MM.1S (cell line): ENCODE data around the gene PLD3.

Experiments used
- DNase-seq: peaks from one replicate; pipeline ENCODE4 v3.0.0-alpha.2; 2015
- H2AFZ ChIP-seq: fragments of 300-600 bp; sonication (generic); 2 replicates; pipeline ENCODE4 v1.6.0; 2016; ENCODE audit warnings: antibody characterized with exemption, low read length
- H3F3A ChIP-seq: fragments of 300-600 bp; sonication (generic); 2 replicates; pipeline ENCODE4 v1.6.1; 2016; ENCODE audit warnings: mild to moderate bottlenecking, antibody characterized with exemption, low read length, moderate library complexity, mixed read lengths; ENCODE audit not compliant: insufficient read depth
- H3K27ac ChIP-seq: fragments of 300-600 bp; sonication (generic); 2 replicates; pipeline ENCODE4 v1.5.1; 2016; ENCODE audit warnings: mild to moderate bottlenecking, low read length
- H3K27me3 ChIP-seq: fragments of 300-600 bp; sonication (generic); replicated peaks from 2 replicates; pipeline ENCODE4 v1.6.0; 2016; ENCODE audit warnings: low read length; ENCODE audit not compliant: insufficient read depth
- H3K36me3 ChIP-seq: fragments of 300-600 bp; sonication (generic); replicated peaks from 2 replicates; pipeline ENCODE4 v1.6.1; 2016; ENCODE audit warnings: mild to moderate bottlenecking, low read length, mixed read lengths; ENCODE audit not compliant: insufficient read depth
- H3K4me1 ChIP-seq: fragments of 300-600 bp; sonication (generic); 2 replicates; pipeline ENCODE4 v1.6.1; 2016; ENCODE audit warnings: low read length, mixed read lengths
- H3K4me2 ChIP-seq: fragments of 300-600 bp; sonication (generic); 2 replicates; pipeline ENCODE4 v1.6.0; 2016; ENCODE audit warnings: low read depth, low read length
- H3K4me3 ChIP-seq: fragments of 300-600 bp; sonication (generic); 2 replicates; pipeline ENCODE4 v1.5.1; 2016; ENCODE audit warnings: low read length, mixed read lengths
- H3K79me2 ChIP-seq: fragments of 300-600 bp; sonication (generic); 2 replicates; pipeline ENCODE4 v1.6.1; 2016; ENCODE audit warnings: mixed run types, low read length, mixed read lengths
- H3K9ac ChIP-seq: fragments of 300-600 bp; sonication (generic); 2 replicates; pipeline ENCODE4 v1.6.1; 2016; ENCODE audit warnings: low read length, mixed read lengths
- H3K9me2 ChIP-seq: fragments of 300-600 bp; sonication (generic); replicated peaks from 2 replicates; pipeline ENCODE4 v1.6.1; 2016; ENCODE audit warnings: mild to moderate bottlenecking, low read length, mixed read lengths; ENCODE audit not compliant: insufficient read depth
- H3K9me3 ChIP-seq: fragments of 300-600 bp; sonication (generic); replicated peaks from 2 replicates; pipeline ENCODE4 v1.6.1; 2016; ENCODE audit warnings: mild to moderate bottlenecking, low read length, mixed read lengths; ENCODE audit not compliant: insufficient read depth
- H4K20me1 ChIP-seq: fragments of 300-600 bp; sonication (generic); 2 replicates; pipeline ENCODE4 v1.6.1; 2016; ENCODE audit warnings: mild to moderate bottlenecking, low read length, moderate library complexity, mixed read lengths; ENCODE audit not compliant: insufficient read depth
- EZH2 ChIP-seq: fragments of 300-600 bp; sonication (generic); optimal IDR thresholded peaks from 2 replicates; pipeline ENCODE3; 2017; ENCODE audit warnings: low read depth, mild to moderate bottlenecking, antibody characterized with exemption, low read length, mixed read lengths
- EZH2phosphoT487 ChIP-seq: fragments of 300-600 bp; sonication (generic); IDR thresholded peaks from 2 replicates; pipeline ENCODE4 v1.6.1; 2018; ENCODE audit warnings: antibody characterized with exemption, low read length
- TF ChIP-seq, protein P1 (sequence below): fragments of 300-600 bp; sonication (generic); IDR thresholded peaks from 2 replicates; pipeline ENCODE4 v1.5.1; 2016; ENCODE audit warnings: antibody characterized with exemption, low read length, mixed read lengths

PLD3 gene

GRCh38 chr19:40358773-40359172, 10.3 kb downstream of the PLD3 start:
- no peak overlapping the region for H3K27ac ChIP-seq
- H3K36me3 ChIP-seq = no peaks in the 10 kb centered on the region
- H3K4me2 ChIP-seq = no peak overlapping the region
- H2AFZ ChIP-seq = no peak overlapping the region
- no peaks in the 10 kb centered on the region for H3K9me3 ChIP-seq
- no peaks in the 10 kb centered on the region for H3K4me1 ChIP-seq
- DNase-seq = no peak
- H3K79me2 ChIP-seq = no peaks in the 10 kb centered on the region
- no peaks in the 10 kb centered on the region for H4K20me1 ChIP-seq
- no peak overlapping the region for H3K4me3 ChIP-seq
- H3F3A ChIP-seq = no peaks in the 10 kb centered on the region
- H3K9ac ChIP-seq = no peak overlapping the region
- no peaks in the 10 kb centered on the region for H3K9me2 ChIP-seq
- H3K27me3 ChIP-seq = no peaks in the 10 kb centered on the region
- TF ChIP-seq EZH2phosphoT487 (no peak), EZH2 (no peak)
- TF ChIP-seq, protein P1, sequence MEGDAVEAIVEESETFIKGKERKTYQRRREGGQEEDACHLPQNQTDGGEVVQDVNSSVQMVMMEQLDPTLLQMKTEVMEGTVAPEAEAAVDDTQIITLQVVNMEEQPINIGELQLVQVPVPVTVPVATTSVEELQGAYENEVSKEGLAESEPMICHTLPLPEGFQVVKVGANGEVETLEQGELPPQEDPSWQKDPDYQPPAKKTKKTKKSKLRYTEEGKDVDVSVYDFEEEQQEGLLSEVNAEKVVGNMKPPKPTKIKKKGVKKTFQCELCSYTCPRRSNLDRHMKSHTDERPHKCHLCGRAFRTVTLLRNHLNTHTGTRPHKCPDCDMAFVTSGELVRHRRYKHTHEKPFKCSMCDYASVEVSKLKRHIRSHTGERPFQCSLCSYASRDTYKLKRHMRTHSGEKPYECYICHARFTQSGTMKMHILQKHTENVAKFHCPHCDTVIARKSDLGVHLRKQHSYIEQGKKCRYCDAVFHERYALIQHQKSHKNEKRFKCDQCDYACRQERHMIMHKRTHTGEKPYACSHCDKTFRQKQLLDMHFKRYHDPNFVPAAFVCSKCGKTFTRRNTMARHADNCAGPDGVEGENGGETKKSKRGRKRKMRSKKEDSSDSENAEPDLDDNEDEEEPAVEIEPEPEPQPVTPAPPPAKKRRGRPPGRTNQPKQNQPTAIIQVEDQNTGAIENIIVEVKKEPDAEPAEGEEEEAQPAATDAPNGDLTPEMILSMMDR = no peak

DNA sequence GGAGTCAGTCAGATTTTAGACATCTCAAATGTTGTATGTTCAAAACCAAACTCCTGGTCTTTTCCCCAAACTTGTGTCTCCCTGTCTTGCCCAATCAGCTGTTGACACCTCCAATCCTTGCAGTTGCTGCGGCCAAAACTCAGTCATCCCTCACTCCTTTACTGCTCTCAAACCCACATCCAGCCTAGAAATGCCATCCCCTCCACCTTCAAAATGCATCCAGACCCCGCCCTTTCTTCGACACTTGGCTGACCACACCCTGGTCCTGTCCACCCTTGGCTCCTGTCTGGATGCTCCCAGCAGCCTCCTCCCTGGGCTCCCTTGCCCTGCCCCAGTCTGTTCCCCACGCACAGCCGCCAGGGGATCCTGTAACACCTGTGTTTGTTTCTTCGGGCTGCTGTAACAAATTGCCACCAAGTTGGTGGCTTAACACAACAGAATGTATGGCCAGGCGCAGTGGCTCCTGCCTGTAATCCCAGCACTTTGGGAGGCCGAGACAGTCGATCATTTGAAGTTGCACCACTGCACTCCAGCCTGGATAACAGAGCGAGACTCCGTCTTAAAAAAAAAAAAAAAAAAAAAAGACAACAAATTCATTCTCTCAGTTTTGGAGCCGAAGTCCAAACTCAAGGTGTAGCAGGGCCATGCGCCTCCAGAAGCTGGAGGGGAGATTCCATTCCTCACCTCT, 11.7 kb downstream of the PLD3 start:
- Histone ChIP-seq H3K27ac (no peak overlapping the region), H4K20me1 (no peaks in the 10 kb centered on the region), H3F3A (no peaks in the 10 kb centered on the region), H3K9ac (no peak overlapping the region), H3K4me1 (no peaks in the 10 kb centered on the region), H3K9me2 (no peaks in the 10 kb centered on the region), H3K36me3 (no peaks in the 10 kb centered on the region), H3K79me2 (no peaks in the 10 kb centered on the region), H3K4me2 (no peak overlapping the region), H2AFZ (no peak overlapping the region), H3K4me3 (no peak overlapping the region), H3K9me3 (no peaks in the 10 kb centered on the region), H3K27me3 (no peaks in the 10 kb centered on the region)
- no peak for DNase-seq
- TF ChIP-seq EZH2 (no peak), EZH2phosphoT487 (no peak)
- TF ChIP-seq, protein P1 = no peak

GRCh38 chr19:40360708-40361241, 12.3 kb downstream of the PLD3 start:
- H3K4me1 ChIP-seq = no peaks in the 10 kb centered on the region

More at GRCh38 chr19:40360708-40361241, 12.3 kb downstream of the PLD3 start:
- TF ChIP-seq EZH2phosphoT487 (no peak), EZH2 (no peak)
- TF ChIP-seq, protein P1 = no peak
- no peaks in the 10 kb centered on the region for H3K27me3 ChIP-seq
- H3K4me3 ChIP-seq = no peak overlapping the region
- no peak for DNase-seq
- H3K9me2 ChIP-seq = no peaks in the 10 kb centered on the region
- no peak overlapping the region for H2AFZ ChIP-seq
- no peak overlapping the region for H3K27ac ChIP-seq
- no peaks in the 10 kb centered on the region for H4K20me1 ChIP-seq
- no peaks in the 10 kb centered on the region for H3F3A ChIP-seq
- no peak overlapping the region for H3K9ac ChIP-seq
- H3K9me3 ChIP-seq = no peaks in the 10 kb centered on the region
- H3K79me2 ChIP-seq = no peaks in the 10 kb centered on the region
- no peak overlapping the region for H3K4me2 ChIP-seq
- no peaks in the 10 kb centered on the region for H3K36me3 ChIP-seq
